ENCODE measurements around the gene LYVE1.

The LYVE1 gene

GRCh38 chr11:10532526-10532925, 35.9 kb downstream of the LYVE1 start:
- Histone ChIP-seq H3K9ac (ENCODE audit: low read length) (no peak overlapping the region), H3K9me2 (replicated peaks; ENCODE audit: insufficient read depth, low read length) (no peaks in the 10 kb centered on the region), H4K20me1 (ENCODE audit: insufficient read depth, low read length) (no peaks in the 10 kb centered on the region), H3K9me3 (replicated peaks; ENCODE audit: insufficient read depth, low read length) (no peaks in the 10 kb centered on the region), H3K4me3 (ENCODE audit: low read length) (no peak overlapping the region), H3K79me2 (ENCODE audit: low read length) (no peaks in the 10 kb centered on the region), H3K36me3 (replicated peaks; ENCODE audit: insufficient read depth, low read length) (no peaks in the 10 kb centered on the region; the same call in 1 of the 2 replicates), H3F3A (ENCODE audit: insufficient read depth, low read length) (no peaks in the 10 kb centered on the region), H2AFZ (ENCODE audit: low read length) (no peak overlapping the region), H3K27me3 (replicated peaks; ENCODE audit: insufficient read depth, low read length) (no peaks in the 10 kb centered on the region), H3K27ac (ENCODE audit: low read length) (no peak overlapping the region), H3K4me1 (ENCODE audit: low read length) (no peaks in the 10 kb centered on the region), H3K4me2 (ENCODE audit: low read depth, low read length) (no peak overlapping the region)
- no peak for TF ChIP-seq CTCF (IDR thresholded peaks at IDR 0.05; ENCODE audit: low read length)
- no peak for TF ChIP-seq EZH2 (optimal IDR thresholded peaks at IDR 0.05; ENCODE audit: low read depth, low read length)
- no peak for TF ChIP-seq EZH2phosphoT487 (IDR thresholded peaks at IDR 0.05; ENCODE audit: low read length)
- DNase-seq: no peak

GRCh38 chr11:10529279-10529678, 39.2 kb downstream of the LYVE1 start:
- Histone ChIP-seq H3K9me3 (replicated peaks; ENCODE audit: insufficient read depth, low read length) (no peaks in the 10 kb centered on the region), H3K9ac (ENCODE audit: low read length) (no peak overlapping the region), H3K27me3 (replicated peaks; ENCODE audit: insufficient read depth, low read length) (no peaks in the 10 kb centered on the region), H3K4me2 (ENCODE audit: low read depth, low read length) (no peak overlapping the region), H3K79me2 (ENCODE audit: low read length) (no peaks in the 10 kb centered on the region), H3K36me3 (replicated peaks; ENCODE audit: insufficient read depth, low read length) (no peaks in the 10 kb centered on the region; the same call in 1 of the 2 replicates), H2AFZ (ENCODE audit: low read length) (no peak overlapping the region), H4K20me1 (ENCODE audit: insufficient read depth, low read length) (no peaks in the 10 kb centered on the region), H3K4me3 (ENCODE audit: low read length) (no peak overlapping the region), H3K27ac (ENCODE audit: low read length) (no peak overlapping the region), H3F3A (ENCODE audit: insufficient read depth, low read length) (no peaks in the 10 kb centered on the region), H3K9me2 (replicated peaks; ENCODE audit: insufficient read depth, low read length) (no peaks in the 10 kb centered on the region), H3K4me1 (ENCODE audit: low read length) (0 out of 2 replicates have a peak, but pooled peaks cover 3% of the 10 kb centered on the region)
- TF ChIP-seq EZH2 (optimal IDR thresholded peaks at IDR 0.05; ENCODE audit: low read depth, low read length): no peak
- no peak for TF ChIP-seq CTCF (IDR thresholded peaks at IDR 0.05; ENCODE audit: low read length)
- TF ChIP-seq EZH2phosphoT487 (IDR thresholded peaks at IDR 0.05; ENCODE audit: low read length): no peak
- DNase-seq: no peak

- no peaks in the 10 kb centered on the region for H3K9me3 ChIP-seq (replicated peaks; ENCODE audit: insufficient read depth, low read length)
- H4K20me1 ChIP-seq (ENCODE audit: insufficient read depth, low read length): no peaks in the 10 kb centered on the region
- TF ChIP-seq EZH2phosphoT487 (IDR thresholded peaks at IDR 0.05; ENCODE audit: low read length): no peak
- no peak for TF ChIP-seq CTCF (IDR thresholded peaks at IDR 0.05; ENCODE audit: low read length)
- TF ChIP-seq EZH2 (optimal IDR thresholded peaks at IDR 0.05; ENCODE audit: low read depth, low read length): no peak
- no peak overlapping the region for H3K27ac ChIP-seq (ENCODE audit: low read length)
- H3K9ac ChIP-seq (ENCODE audit: low read length): no peak overlapping the region
- H3K4me2 ChIP-seq (ENCODE audit: low read depth, low read length): no peak overlapping the region
- no peaks in the 10 kb centered on the region; the same call in 1 of the 2 replicates for H3K36me3 ChIP-seq (replicated peaks; ENCODE audit: insufficient read depth, low read length)
- no peak overlapping the region for H3K4me3 ChIP-seq (ENCODE audit: low read length)
- no peaks in the 10 kb centered on the region for H3F3A ChIP-seq (ENCODE audit: insufficient read depth, low read length)
- 0 out of 2 replicates have a peak, but pooled peaks cover 3% of the 10 kb centered on the region for H3K4me1 ChIP-seq (ENCODE audit: low read length)
- H3K79me2 ChIP-seq (ENCODE audit: low read length): no peaks in the 10 kb centered on the region
- no peaks in the 10 kb centered on the region for H3K27me3 ChIP-seq (replicated peaks; ENCODE audit: insufficient read depth, low read length)
- DNase-seq: no peak
- no peaks in the 10 kb centered on the region for H3K9me2 ChIP-seq (replicated peaks; ENCODE audit: insufficient read depth, low read length)
- no peak overlapping the region for H2AFZ ChIP-seq (ENCODE audit: low read length)
Observed at GRCh38 chr11:10528121-10528520, 40.3 kb downstream of the LYVE1 start.

Measured in MM.1S (cell line).